IPS-11a (cell line): ENCODE data around the gene NEU3.
"Not testable (repeated sequence)": the region's sequence is repeated elsewhere in the genome, so short reads cannot be mapped to it uniquely, and the experiment has no call there.

Experiments
- H3K4me3 ChIP-seq: one replicate; pipeline ENCODE4 v1.5.1; 2013; ENCODE audit warnings: low read depth, low read length, control low read depth

The NEU3 gene

GRCh38 chr11:74988541-74989259 is at the start of gene NEU3:
NEU3 (plus strand) TSS chr11:74988933; CDS start chr11:74989061, 128 bp downstream.
- peak within 1 kb of the TSS; percentile 74 for H3K4me3 ChIP-seq

GRCh38 chr11:74941492-74941891 is 47.2 kb upstream of the NEU3 start:
- H3K4me3 ChIP-seq = no peak overlapping the region

GRCh38 chr11:74942073-74942759 is 46.5 kb upstream of the NEU3 start:
- H3K4me3 ChIP-seq = no peak overlapping the region

- peak overlapping the region; percentile 99 for H3K4me3 ChIP-seq
Measured at GRCh38 chr11:74948546-74948897, 40.2 kb upstream of the NEU3 start.

GRCh38 chr11:74948898-74949752 is 39.6 kb upstream of the NEU3 start, which contains the start of the genes SPCS2 and XRRA1:
SPCS2 (plus strand) TSS chr11:74949266; CDS start chr11:74949286, 20 bp downstream.
XRRA1 (minus strand) TSS chr11:74949091; CDS start chr11:74940878, 8,213 bp downstream.
- peak within 1 kb of the TSS; percentile 99 for H3K4me3 ChIP-seq

GRCh38 chr11:74949753-74950137 is 39.0 kb upstream of the NEU3 start:
- H3K4me3 ChIP-seq = peak overlapping the region; percentile 99

GRCh38 chr11:74950374-74950969 is 38.3 kb upstream of the NEU3 start:
- peak overlapping the region; percentile 99 for H3K4me3 ChIP-seq

- no peak overlapping the region for H3K4me3 ChIP-seq
Measured at GRCh38 chr11:74951226-74951625, 37.5 kb upstream of the NEU3 start.

GRCh38 chr11:74952752-74953151 is 36.0 kb upstream of the NEU3 start:
- no peak overlapping the region for H3K4me3 ChIP-seq

GRCh38 chr11:74953451-74953850 is 35.3 kb upstream of the NEU3 start:
- H3K4me3 ChIP-seq = no peak overlapping the region

GRCh38 chr11:74954199-74954598 is 34.5 kb upstream of the NEU3 start:
- no peak overlapping the region for H3K4me3 ChIP-seq

GRCh38 chr11:74956397-74957015 is 32.2 kb upstream of the NEU3 start:
- H3K4me3 ChIP-seq = no peak overlapping the region

GRCh38 chr11:74957937-74958629 is 30.6 kb upstream of the NEU3 start:
- no peak overlapping the region for H3K4me3 ChIP-seq

GRCh38 chr11:74960128-74960527 is 28.6 kb upstream of the NEU3 start:
- not testable (repeated sequence) for H3K4me3 ChIP-seq

GRCh38 chr11:74966651-74967050 is 22.1 kb upstream of the NEU3 start:
- no peak overlapping the region for H3K4me3 ChIP-seq

- no peak overlapping the region for H3K4me3 ChIP-seq
Measured at GRCh38 chr11:74970852-74971395, 17.8 kb upstream of the NEU3 start.

GRCh38 chr11:74971424-74971823 is 17.3 kb upstream of the NEU3 start:
- no peak overlapping the region for H3K4me3 ChIP-seq

GRCh38 chr11:74978041-74978440 is 10.7 kb upstream of the NEU3 start:
- no peak overlapping the region for H3K4me3 ChIP-seq

GRCh38 chr11:74980634-74981033 is 8.1 kb upstream of the NEU3 start:
- H3K4me3 ChIP-seq = no peak overlapping the region

- no peak overlapping the region for H3K4me3 ChIP-seq
Measured at GRCh38 chr11:74981888-74982287, 6.8 kb upstream of the NEU3 start.
